Measurements from ENCODE around the gene KIF3A. TPM values are rescaled to one million over a fixed set of nuclear protein-coding genes. Genes with fewer than 3 reads are reported as not detected.

Gene KIF3A
- polyA plus RNA-seq, 1 of the 3 experiments (the other 2 are of a cell fraction) = 5.1 TPM

DNA sequence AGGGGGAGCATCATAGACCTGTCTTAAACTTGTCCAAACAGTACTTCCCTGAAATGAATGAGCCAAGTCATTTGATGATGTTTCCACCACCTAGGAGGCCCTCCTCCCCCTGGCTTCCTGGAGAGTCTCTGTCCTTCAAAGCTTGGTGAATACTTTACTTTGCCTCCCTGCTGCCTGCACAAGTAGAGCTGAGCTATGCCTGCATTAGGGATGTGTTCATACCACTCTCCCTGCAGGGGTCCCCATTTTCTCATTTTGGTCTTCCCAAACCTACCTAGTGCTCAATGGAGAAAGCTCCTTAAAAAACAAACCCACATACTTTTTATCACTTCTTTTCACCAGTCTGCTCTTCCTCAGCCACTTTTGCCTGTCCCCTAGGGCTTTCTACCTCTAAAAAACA, 17.6 kb upstream of the KIF3A start:
- POLR2A ChIA-PET = no interaction called here
- H3K27me3 ChIP-seq (ENCODE audit: insufficient read depth) = no peaks in the 10 kb centered on the region
- peak; percentile 54 for DNase-seq
- no peaks in the 10 kb centered on the region for H3K9me3 ChIP-seq
- no peak overlapping the region for H3K9ac ChIP-seq
- TF ChIP-seq SMC3 (IDR thresholded peaks at IDR 0.05; ENCODE audit: low read depth, low read length) (peak; percentile 32; the same call in 1 of the 2 replicates), FOXJ3 (CRISPR knock-in tag; IDR thresholded peaks at IDR 0.05) (no peak), TAF1 (IDR thresholded peaks at IDR 0.05; ENCODE audit: borderline replicate concordance, low read depth, low read length) (no peak), NFIC (IDR thresholded peaks at IDR 0.05; ENCODE audit: borderline replicate concordance) (no peak), MXI1 (IDR thresholded peaks at IDR 0.05; ENCODE audit: low read depth, low read length) (no peak), RAD21 (IDR thresholded peaks at IDR 0.05; ENCODE audit: low read length) (peak; percentile 67), GATA2 (CRISPR knock-in tag; IDR thresholded peaks at IDR 0.05) (no peak), EZH2phosphoT487 (IDR thresholded peaks at IDR 0.05; ENCODE audit: borderline replicate concordance, low read depth) (no peak), GABPA (IDR thresholded peaks at IDR 0.05; ENCODE audit: low read depth) (no peak)
- TF ChIP-seq, protein P1, sequence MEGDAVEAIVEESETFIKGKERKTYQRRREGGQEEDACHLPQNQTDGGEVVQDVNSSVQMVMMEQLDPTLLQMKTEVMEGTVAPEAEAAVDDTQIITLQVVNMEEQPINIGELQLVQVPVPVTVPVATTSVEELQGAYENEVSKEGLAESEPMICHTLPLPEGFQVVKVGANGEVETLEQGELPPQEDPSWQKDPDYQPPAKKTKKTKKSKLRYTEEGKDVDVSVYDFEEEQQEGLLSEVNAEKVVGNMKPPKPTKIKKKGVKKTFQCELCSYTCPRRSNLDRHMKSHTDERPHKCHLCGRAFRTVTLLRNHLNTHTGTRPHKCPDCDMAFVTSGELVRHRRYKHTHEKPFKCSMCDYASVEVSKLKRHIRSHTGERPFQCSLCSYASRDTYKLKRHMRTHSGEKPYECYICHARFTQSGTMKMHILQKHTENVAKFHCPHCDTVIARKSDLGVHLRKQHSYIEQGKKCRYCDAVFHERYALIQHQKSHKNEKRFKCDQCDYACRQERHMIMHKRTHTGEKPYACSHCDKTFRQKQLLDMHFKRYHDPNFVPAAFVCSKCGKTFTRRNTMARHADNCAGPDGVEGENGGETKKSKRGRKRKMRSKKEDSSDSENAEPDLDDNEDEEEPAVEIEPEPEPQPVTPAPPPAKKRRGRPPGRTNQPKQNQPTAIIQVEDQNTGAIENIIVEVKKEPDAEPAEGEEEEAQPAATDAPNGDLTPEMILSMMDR (IDR thresholded peaks at IDR 0.05) = peak; percentile 45
- TF ChIP-seq, protein P2, sequence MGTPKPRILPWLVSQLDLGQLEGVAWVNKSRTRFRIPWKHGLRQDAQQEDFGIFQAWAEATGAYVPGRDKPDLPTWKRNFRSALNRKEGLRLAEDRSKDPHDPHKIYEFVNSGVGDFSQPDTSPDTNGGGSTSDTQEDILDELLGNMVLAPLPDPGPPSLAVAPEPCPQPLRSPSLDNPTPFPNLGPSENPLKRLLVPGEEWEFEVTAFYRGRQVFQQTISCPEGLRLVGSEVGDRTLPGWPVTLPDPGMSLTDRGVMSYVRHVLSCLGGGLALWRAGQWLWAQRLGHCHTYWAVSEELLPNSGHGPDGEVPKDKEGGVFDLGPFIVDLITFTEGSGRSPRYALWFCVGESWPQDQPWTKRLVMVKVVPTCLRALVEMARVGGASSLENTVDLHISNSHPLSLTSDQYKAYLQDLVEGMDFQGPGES (IDR thresholded peaks at IDR 0.05; ENCODE audit: low read depth, low read length) = no peak
- H3K4me3 ChIP-seq (ENCODE audit: low read depth in 2 of 2, low read length in 1 of 2) = no peak overlapping the region
- H3K36me3 ChIP-seq (replicated peaks in 1 of 2; ENCODE audit: control insufficient read depth in 1 of 2, insufficient read depth in 2 of 2, low read length in 1 of 2) = peaks cover 13 to 24% of the 10 kb centered on the region in 2 experiments
- no peaks in the 10 kb centered on the region; a peak in 1 of 4 replicates for H3K4me1 ChIP-seq (ENCODE audit: control insufficient read depth in 1 of 2, insufficient read depth in 2 of 2, low read depth in 1 of 2, low read length in 1 of 2)
- no peaks in the 10 kb centered on the region for H3K9me2 ChIP-seq
- H2AFZ ChIP-seq (ENCODE audit: low read depth) = no peak overlapping the region
- H4K20me1 ChIP-seq (ENCODE audit: insufficient read depth) = no peaks in the 10 kb centered on the region
- no peaks in the 10 kb centered on the region for H3K79me2 ChIP-seq (ENCODE audit: insufficient read depth)
- H3K4me2 ChIP-seq = no peak overlapping the region
- H3F3A ChIP-seq (replicated peaks; ENCODE audit: insufficient read depth) = no peaks in the 10 kb centered on the region
- CTCF ChIA-PET = interaction anchor here (0.7 to 10.4 kb wide), 19 partner anchors 8 to 256 kb away, joined by 3 to 98 read pairs (median 6); partner anchors contain the start of genes CCNI2 and SHROOM1
- H3K27ac ChIP-seq (ENCODE audit: low read depth in 2 of 2, low read length in 1 of 2) = no peak overlapping the region

DNA sequence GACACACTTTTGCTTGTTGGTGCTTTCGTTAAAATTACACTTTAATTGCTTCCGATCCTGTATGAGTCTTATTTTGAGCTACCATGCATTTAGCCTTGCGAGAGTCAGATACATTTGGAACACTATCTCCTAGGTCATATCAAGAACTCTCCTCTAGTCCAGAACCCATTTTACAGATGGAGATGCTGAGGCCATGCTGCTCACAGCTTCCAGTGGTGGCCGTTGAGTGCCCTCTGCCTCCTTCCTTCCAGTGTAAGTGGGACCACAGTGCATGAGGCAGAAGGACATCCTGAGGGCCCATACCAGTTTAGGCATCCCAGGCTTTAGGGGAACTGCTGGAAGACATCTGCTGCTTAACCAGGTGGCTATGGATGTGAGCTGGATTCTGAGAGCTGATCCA, 16.8 kb upstream of the KIF3A start:
- no peaks in the 10 kb centered on the region for H4K20me1 ChIP-seq (ENCODE audit: insufficient read depth)
- no peak overlapping the region for H3K4me2 ChIP-seq
- H3K27me3 ChIP-seq (ENCODE audit: insufficient read depth) = no peaks in the 10 kb centered on the region
- no peaks in the 10 kb centered on the region for H3F3A ChIP-seq (replicated peaks; ENCODE audit: insufficient read depth)
- H3K4me1 ChIP-seq (ENCODE audit: control insufficient read depth in 1 of 2, insufficient read depth in 2 of 2, low read depth in 1 of 2, low read length in 1 of 2) = no peaks in the 10 kb centered on the region; a peak in 1 of 4 replicates
- TF ChIP-seq RCOR1 (IDR thresholded peaks at IDR 0.05; ENCODE audit: low read length) (no peak), MEF2A (IDR thresholded peaks at IDR 0.05; ENCODE audit: borderline replicate concordance, low read depth) (no peak), NRF1 (IDR thresholded peaks at IDR 0.05; ENCODE audit: low read depth, low read length) (no peak), RFX5 (IDR thresholded peaks at IDR 0.05; ENCODE audit: low read length) (no peak), FOSL2 (IDR thresholded peaks at IDR 0.05; ENCODE audit: borderline replicate concordance, low read depth) (no peak), EZH2phosphoT487 (IDR thresholded peaks at IDR 0.05; ENCODE audit: borderline replicate concordance, low read depth) (no peak), NFIC (IDR thresholded peaks at IDR 0.05; ENCODE audit: borderline replicate concordance) (no peak), ELF1 (IDR thresholded peaks at IDR 0.05) (no peak), TCF12 (IDR thresholded peaks at IDR 0.05) (no peak), RXRA (IDR thresholded peaks at IDR 0.05; ENCODE audit: borderline replicate concordance, low read depth) (no peak), SMC3 (IDR thresholded peaks at IDR 0.05; ENCODE audit: low read depth, low read length) (no peak)
- TF ChIP-seq, protein P3, sequence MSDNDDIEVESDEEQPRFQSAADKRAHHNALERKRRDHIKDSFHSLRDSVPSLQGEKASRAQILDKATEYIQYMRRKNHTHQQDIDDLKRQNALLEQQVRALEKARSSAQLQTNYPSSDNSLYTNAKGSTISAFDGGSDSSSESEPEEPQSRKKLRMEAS (IDR thresholded peaks at IDR 0.05; ENCODE audit: low read depth) = no peak
- TF ChIP-seq, protein P4, sequence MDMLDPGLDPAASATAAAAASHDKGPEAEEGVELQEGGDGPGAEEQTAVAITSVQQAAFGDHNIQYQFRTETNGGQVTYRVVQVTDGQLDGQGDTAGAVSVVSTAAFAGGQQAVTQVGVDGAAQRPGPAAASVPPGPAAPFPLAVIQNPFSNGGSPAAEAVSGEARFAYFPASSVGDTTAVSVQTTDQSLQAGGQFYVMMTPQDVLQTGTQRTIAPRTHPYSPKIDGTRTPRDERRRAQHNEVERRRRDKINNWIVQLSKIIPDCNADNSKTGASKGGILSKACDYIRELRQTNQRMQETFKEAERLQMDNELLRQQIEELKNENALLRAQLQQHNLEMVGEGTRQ (IDR thresholded peaks at IDR 0.05; ENCODE audit: borderline replicate concordance, low read depth, low read length) = no peak
- TF ChIP-seq, protein P5, sequence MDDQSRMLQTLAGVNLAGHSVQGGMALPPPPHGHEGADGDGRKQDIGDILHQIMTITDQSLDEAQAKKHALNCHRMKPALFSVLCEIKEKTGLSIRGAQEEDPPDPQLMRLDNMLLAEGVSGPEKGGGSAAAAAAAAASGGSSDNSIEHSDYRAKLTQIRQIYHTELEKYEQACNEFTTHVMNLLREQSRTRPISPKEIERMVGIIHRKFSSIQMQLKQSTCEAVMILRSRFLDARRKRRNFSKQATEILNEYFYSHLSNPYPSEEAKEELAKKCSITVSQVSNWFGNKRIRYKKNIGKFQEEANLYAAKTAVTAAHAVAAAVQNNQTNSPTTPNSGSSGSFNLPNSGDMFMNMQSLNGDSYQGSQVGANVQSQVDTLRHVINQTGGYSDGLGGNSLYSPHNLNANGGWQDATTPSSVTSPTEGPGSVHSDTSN (IDR thresholded peaks at IDR 0.05) = no peak
- no peaks in the 10 kb centered on the region for H3K79me2 ChIP-seq (ENCODE audit: insufficient read depth)
- no peak for DNase-seq
- ChIA-PET POLR2A (no interaction called here), CTCF (interaction anchor here (0.7 to 10.4 kb wide), 17 partner anchors 7 to 257 kb away, joined by 3 to 98 read pairs (median 6); partner anchors contain the start of genes CCNI2 and SHROOM1)
- no peak overlapping the region for H2AFZ ChIP-seq (ENCODE audit: low read depth)
- no peaks in the 10 kb centered on the region for H3K9me2 ChIP-seq
- no peaks in the 10 kb centered on the region for H3K9me3 ChIP-seq
- H3K9ac ChIP-seq = no peak overlapping the region
- peaks cover 13 to 16% of the 10 kb centered on the region in 2 experiments for H3K36me3 ChIP-seq (replicated peaks in 1 of 2; ENCODE audit: control insufficient read depth in 1 of 2, insufficient read depth in 2 of 2, low read length in 1 of 2)
- H3K4me3 ChIP-seq (ENCODE audit: low read depth in 2 of 2, low read length in 1 of 2) = no peak overlapping the region
- H3K27ac ChIP-seq (ENCODE audit: low read depth in 2 of 2, low read length in 1 of 2) = no peak overlapping the region
- 88% methylated on average over 4 of the region's 4 CpGs for WGBS (ENCODE audit: low lambda C conversion rate)

All from SK-N-SH (cell line).